ENCODE measurements around the gene ETS2.

GRCh38 chr21:38809198-38809878, 3.6 kb downstream of the ETS2 start:
- no peak for TF ChIP-seq CTCF (IDR thresholded peaks at IDR 0.05)
- peak in 1 of 2 donors; percentile 38 for TF ChIP-seq POLR2AphosphoS5 (IDR thresholded peaks at IDR 0.05)
- no peak for TF ChIP-seq EP300 (IDR thresholded peaks at IDR 0.05)
- no peak for TF ChIP-seq POLR2A (IDR thresholded peaks at IDR 0.05; ENCODE audit: low read depth)
